Measurements from ENCODE around the gene CEBPE. TPM values are rescaled to one million over a fixed set of nuclear protein-coding genes. Genes with fewer than 3 reads are reported as not detected.

The CEBPE gene
- total RNA-seq, 1 experiment from 2014 or later = not detected

DNA sequence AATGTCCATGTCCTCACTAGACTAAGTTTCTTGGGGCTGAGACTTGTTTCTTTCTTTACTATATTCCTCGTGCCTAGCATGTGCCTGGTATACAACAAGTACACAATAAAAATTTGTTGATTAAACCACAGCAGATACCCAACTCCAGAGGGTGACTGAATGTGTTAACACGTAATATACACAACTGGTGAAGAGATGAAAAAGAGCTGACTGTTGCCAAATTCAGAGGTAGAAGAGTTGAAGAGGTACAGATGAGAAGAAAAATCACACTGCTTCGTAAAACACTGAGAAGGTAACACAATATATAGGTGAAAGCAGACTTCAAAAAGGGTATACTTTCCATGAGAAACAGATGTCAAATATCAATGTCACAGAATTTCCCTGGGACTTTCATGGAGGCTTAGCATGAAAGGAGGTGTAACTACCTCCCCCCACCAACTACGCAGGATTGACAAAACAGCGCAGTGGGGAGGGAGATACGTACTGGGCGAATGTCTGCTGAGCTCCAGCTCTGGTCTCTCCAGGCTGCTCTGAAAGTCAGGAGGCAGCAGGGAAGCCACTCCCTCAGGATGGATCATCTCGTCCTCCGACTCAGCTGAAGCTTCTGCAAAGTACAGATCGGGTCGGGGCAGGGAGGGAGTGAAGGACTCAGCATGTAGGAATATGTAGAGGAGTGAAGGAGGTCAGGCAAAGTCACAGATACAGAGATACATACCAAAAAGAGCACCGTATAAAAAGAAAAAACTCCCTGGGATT lies 29.4 kb downstream of the CEBPE start (continued):
- TF ChIP-seq, protein P1, sequence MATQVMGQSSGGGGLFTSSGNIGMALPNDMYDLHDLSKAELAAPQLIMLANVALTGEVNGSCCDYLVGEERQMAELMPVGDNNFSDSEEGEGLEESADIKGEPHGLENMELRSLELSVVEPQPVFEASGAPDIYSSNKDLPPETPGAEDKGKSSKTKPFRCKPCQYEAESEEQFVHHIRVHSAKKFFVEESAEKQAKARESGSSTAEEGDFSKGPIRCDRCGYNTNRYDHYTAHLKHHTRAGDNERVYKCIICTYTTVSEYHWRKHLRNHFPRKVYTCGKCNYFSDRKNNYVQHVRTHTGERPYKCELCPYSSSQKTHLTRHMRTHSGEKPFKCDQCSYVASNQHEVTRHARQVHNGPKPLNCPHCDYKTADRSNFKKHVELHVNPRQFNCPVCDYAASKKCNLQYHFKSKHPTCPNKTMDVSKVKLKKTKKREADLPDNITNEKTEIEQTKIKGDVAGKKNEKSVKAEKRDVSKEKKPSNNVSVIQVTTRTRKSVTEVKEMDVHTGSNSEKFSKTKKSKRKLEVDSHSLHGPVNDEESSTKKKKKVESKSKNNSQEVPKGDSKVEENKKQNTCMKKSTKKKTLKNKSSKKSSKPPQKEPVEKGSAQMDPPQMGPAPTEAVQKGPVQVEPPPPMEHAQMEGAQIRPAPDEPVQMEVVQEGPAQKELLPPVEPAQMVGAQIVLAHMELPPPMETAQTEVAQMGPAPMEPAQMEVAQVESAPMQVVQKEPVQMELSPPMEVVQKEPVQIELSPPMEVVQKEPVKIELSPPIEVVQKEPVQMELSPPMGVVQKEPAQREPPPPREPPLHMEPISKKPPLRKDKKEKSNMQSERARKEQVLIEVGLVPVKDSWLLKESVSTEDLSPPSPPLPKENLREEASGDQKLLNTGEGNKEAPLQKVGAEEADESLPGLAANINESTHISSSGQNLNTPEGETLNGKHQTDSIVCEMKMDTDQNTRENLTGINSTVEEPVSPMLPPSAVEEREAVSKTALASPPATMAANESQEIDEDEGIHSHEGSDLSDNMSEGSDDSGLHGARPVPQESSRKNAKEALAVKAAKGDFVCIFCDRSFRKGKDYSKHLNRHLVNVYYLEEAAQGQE (IDR thresholded peaks at IDR 0.05; ENCODE audit: low read depth) = no peak
- no peak for TF ChIP-seq ZNF274 (IDR thresholded peaks at IDR 0.05; ENCODE audit: low read depth, low read length)

DNA sequence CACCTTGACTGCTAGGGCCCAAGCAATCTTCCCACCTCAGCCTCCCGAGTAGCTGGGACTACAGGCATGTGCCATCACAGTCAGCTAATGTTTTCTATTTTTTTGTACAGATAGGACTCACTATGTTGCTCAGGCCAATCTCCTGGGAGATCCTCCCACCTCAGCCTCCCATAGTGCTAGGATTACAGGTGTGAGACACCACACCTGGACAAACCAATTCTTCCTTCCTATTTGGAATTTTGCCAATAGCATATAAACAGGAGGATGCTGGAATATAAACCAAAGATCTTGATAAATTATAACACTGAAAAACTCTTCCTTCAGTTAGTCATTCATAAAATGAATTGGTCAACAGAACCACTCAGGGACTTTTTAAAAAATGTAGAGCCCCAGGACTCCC lies 32.5 kb downstream of the CEBPE start:
- DNase-seq (ENCODE audit: low read depth, low spot score) (no peak), ATAC-seq (no peak)
- Histone ChIP-seq H3K9me3 (ENCODE audit: control insufficient read depth in 1 of 2, insufficient read depth in 1 of 2, low read depth in 1 of 2, low read length in 2 of 2) (no peaks in the 10 kb centered on the region), H3K9me2 (ENCODE audit: insufficient read depth) (no peaks in the 10 kb centered on the region), H3K36me3 (ENCODE audit: control insufficient read depth in 1 of 2, insufficient read depth in 2 of 2, low read length in 2 of 2) (peaks cover 47 to 55% of the 10 kb centered on the region in 2 experiments), H3K9ac (ENCODE audit: low read length) (no peak overlapping the region), H3K4me2 (ENCODE audit: low read length) (no peak overlapping the region), H3K4me1 (ENCODE audit: control insufficient read depth in 1 of 2, insufficient read depth in 2 of 2, low read length in 2 of 2) (no peaks in the 10 kb centered on the region), H3K79me2 (ENCODE audit: insufficient read depth, low read length) (peaks cover 56% of the 10 kb centered on the region), H3K27ac (ENCODE audit: low read depth, low read length) (no peak overlapping the region), H4K20me1 (ENCODE audit: insufficient read depth) (no peaks in the 10 kb centered on the region), H2AFZ (ENCODE audit: low read depth, low read length, poor library complexity, severe bottlenecking) (no peak overlapping the region), H3K27me3 (ENCODE audit: insufficient read depth, low read length) (no peaks in the 10 kb centered on the region), H3K4me3 (replicated peaks in 1 of 2; ENCODE audit: low read depth in 1 of 2, low read length in 2 of 2) (no peak overlapping the region)
- CTCF ChIA-PET = interaction anchor here (1.0 to 1.6 kb wide), 2 partner anchors 8 to 18 kb away, joined by 3 to 6 read pairs; partner anchors contain the start of gene ACIN1
- intact Hi-C loops (cut with micrococcal nuclease) = no loop called here
- no peak for TF ChIP-seq SIN3A (IDR thresholded peaks at IDR 0.05; ENCODE audit: low read depth)
- TF ChIP-seq EZH2 (IDR thresholded peaks at IDR 0.05) = no peak
- TF ChIP-seq EGR1 (IDR thresholded peaks at IDR 0.05; ENCODE audit: low read depth) = no peak
- TF ChIP-seq SP1 (IDR thresholded peaks at IDR 0.05; ENCODE audit: low read depth) = no peak
- TF ChIP-seq ZNF274 (IDR thresholded peaks at IDR 0.05; ENCODE audit: low read depth, low read length) = no peak
- no peak for TF ChIP-seq TCF7L2 (IDR thresholded peaks at IDR 0.05; ENCODE audit: borderline replicate concordance, extremely low read depth, insufficient read depth, insufficient read length)
- BruUV-seq (replicated peaks) = no TSS peak
- RAD21 ChIA-PET (ENCODE audit: low non-redundant PET in 1 of 2, low total read pairs in 2 of 2, uncharacterized antibody in 2 of 2, unreplicated experiment in 2 of 2) = no interaction called here
- POLR2A ChIA-PET = no interaction called here
